HG03045 (cell line): ENCODE data around the gene RABEP2.

ENCODE experiments used
- ATAC-seq: cut with Tn5 transposase; IDR thresholded peaks from one replicate; pipeline ENCODE4 v1.9.1; 2021; ENCODE audit warnings: mild to moderate bottlenecking, moderate library complexity; ENCODE audit not compliant: unreplicated experiment

Gene RABEP2

DNA sequence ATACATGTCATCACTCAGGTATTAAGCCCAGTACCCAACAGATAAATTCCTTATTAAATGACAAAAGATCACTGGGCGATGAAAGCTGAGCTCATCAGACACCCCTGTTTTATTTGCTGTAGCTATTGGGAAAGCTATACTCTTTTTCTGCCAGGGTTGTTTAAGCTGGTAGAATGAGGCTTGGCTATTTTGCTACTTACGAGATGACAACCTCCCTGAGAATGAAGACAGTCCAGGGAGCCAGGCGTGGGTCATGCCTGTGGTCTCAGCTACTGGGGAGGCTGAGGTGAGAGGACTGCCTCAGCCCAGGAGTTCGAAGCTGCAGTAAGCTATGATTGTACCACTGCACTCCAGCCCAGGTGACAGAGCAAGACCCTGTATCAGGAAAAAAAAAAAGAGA, 65.7 kb downstream of the RABEP2 start:
- no peak for ATAC-seq

DNA sequence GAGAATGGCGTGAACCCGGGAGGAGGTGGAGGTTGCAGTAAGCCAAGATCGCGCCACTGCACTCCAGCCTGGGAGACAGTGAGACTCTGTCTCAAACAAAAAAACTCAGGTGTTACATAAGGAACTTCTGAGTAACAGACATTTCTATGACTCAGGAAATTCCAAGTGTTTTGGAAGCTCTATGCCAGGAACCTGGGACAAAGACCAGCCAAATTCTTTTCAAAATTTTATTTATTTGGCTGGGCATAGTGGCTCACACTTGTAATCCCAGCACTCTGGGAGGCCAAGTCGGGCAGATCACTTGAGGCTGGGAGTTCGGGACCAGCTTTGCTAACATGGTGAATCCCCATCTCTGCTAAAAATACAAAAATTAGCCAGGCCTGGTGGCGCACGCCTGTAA, 66.6 kb downstream of the RABEP2 start:
- ATAC-seq: no peak
